H9 (cell line): ENCODE data around the gene TNIK. TPM values are rescaled to one million over a fixed set of nuclear protein-coding genes. Genes with fewer than 3 reads are reported as not detected.

Experiments used
- DNase-seq: peaks from one replicate; pipeline ENCODE4 v3.0.0-alpha.2; 2017
- H2AFZ ChIP-seq: one replicate; pipeline ENCODE4 v1.6.1; 2013; ENCODE audit warnings: mild to moderate bottlenecking, low read length, control low read depth, moderate library complexity
- H2AK5ac ChIP-seq: 2 replicates; pipeline ENCODE4 v1.6.1; 2013; ENCODE audit warnings: low read length, control low read depth, mixed read lengths; ENCODE audit not compliant: insufficient read length
- H2BK120ac ChIP-seq: one replicate; pipeline ENCODE4 v1.6.1; 2013; ENCODE audit warnings: low read depth, mild to moderate bottlenecking, low read length, control low read depth, inconsistent platforms; ENCODE audit not compliant: poor library complexity, severe bottlenecking
- H2BK12ac ChIP-seq: 2 replicates; pipeline ENCODE4 v1.6.1; 2013; ENCODE audit warnings: low read length, control low read depth, mixed read lengths, low read depth; ENCODE audit not compliant: insufficient read length
- H2BK15ac ChIP-seq: 2 replicates; pipeline ENCODE4 v1.6.1; 2013; ENCODE audit warnings: low read depth, low read length, control low read depth
- H2BK20ac ChIP-seq: one replicate; pipeline ENCODE4 v1.6.1; 2013; ENCODE audit warnings: low read depth, mild to moderate bottlenecking, low read length, control low read depth, inconsistent platforms; ENCODE audit not compliant: poor library complexity, severe bottlenecking
- H2BK5ac ChIP-seq: 2 replicates; pipeline ENCODE4 v1.6.1; 2013; ENCODE audit warnings: low read length, control low read depth, mixed read lengths; ENCODE audit not compliant: insufficient read length
- H3K14ac ChIP-seq: 2 replicates; pipeline ENCODE4 v1.6.1; 2013; ENCODE audit warnings: low read length, control low read depth; ENCODE audit not compliant: insufficient read depth
- H3K18ac ChIP-seq: 2 replicates; pipeline ENCODE4 v1.6.1; 2013; ENCODE audit warnings: low read depth, mild to moderate bottlenecking, mixed read lengths, low read length, control low read depth; ENCODE audit not compliant: insufficient read length
- H3K23ac ChIP-seq: 2 replicates; pipeline ENCODE4 v1.6.1; 2013; ENCODE audit warnings: low read length, control low read depth, mixed read lengths, low read depth; ENCODE audit not compliant: insufficient read length
- H3K23me2 ChIP-seq: 2 replicates; pipeline ENCODE4 v1.6.1; 2013; ENCODE audit warnings: low read depth, mild to moderate bottlenecking, mixed read lengths, low read length, control low read depth; ENCODE audit not compliant: insufficient read length, poor library complexity, severe bottlenecking
- H3K27ac ChIP-seq: 2 replicates; pipeline ENCODE4 v1.5.1; 2013; ENCODE audit warnings: low read length, control low read depth, mixed read lengths, low read depth; ENCODE audit not compliant: insufficient read length
- H3K27me3 ChIP-seq: 2 replicates; pipeline ENCODE4 v1.6.1; 2013; ENCODE audit warnings: low read length, control low read depth, inconsistent platforms; ENCODE audit not compliant: insufficient read depth
- H3K4ac ChIP-seq: 2 replicates; pipeline ENCODE4 v1.6.1; 2013; ENCODE audit warnings: low read depth, mild to moderate bottlenecking, control low read depth, inconsistent platforms, low read length, moderate library complexity
- H3K4me1 ChIP-seq: 2 replicates; pipeline ENCODE4 v1.6.1; 2013; ENCODE audit warnings: low read length, control low read depth, inconsistent platforms; ENCODE audit not compliant: insufficient read depth
- H3K4me2 ChIP-seq: 2 replicates; pipeline ENCODE4 v1.6.1; 2013; ENCODE audit warnings: low read length, control low read depth, mixed read lengths; ENCODE audit not compliant: insufficient read length, insufficient read depth
- H3K56ac ChIP-seq: 2 replicates; pipeline ENCODE4 v1.6.1; 2013; ENCODE audit warnings: low read depth, mild to moderate bottlenecking, mixed read lengths, low read length, control low read depth; ENCODE audit not compliant: insufficient read length
- H3K79me1 ChIP-seq: 2 replicates; pipeline ENCODE4 v1.6.1; 2013; ENCODE audit warnings: low read depth, mild to moderate bottlenecking, moderate library complexity, low read length, control low read depth, inconsistent platforms; ENCODE audit not compliant: insufficient read depth, poor library complexity, severe bottlenecking
- H3K79me2 ChIP-seq: 2 replicates; pipeline ENCODE4 v1.6.1; 2013; ENCODE audit warnings: low read length, control low read depth, inconsistent platforms; ENCODE audit not compliant: insufficient read depth
- H3K9ac ChIP-seq: 2 replicates; pipeline ENCODE4 v1.6.1; 2013; ENCODE audit warnings: low read length, control low read depth, mixed read lengths; ENCODE audit not compliant: insufficient read length; ENCODE audit errors: extremely low read depth
- H3K9me3 ChIP-seq: one replicate; pipeline ENCODE4 v1.6.1; 2013; ENCODE audit warnings: low read depth, low read length, inconsistent platforms; ENCODE audit not compliant: control insufficient read depth
- H3T11ph ChIP-seq: one replicate; pipeline ENCODE4 v1.6.1; 2013; ENCODE audit warnings: mild to moderate bottlenecking, low read length, control low read depth, inconsistent platforms
- H4K20me1 ChIP-seq: one replicate; pipeline ENCODE4 v1.6.1; 2013; ENCODE audit not compliant: control insufficient read depth, insufficient read length, insufficient read depth
- H4K5ac ChIP-seq: 2 replicates; pipeline ENCODE4 v1.6.1; 2013; ENCODE audit warnings: low read depth, mild to moderate bottlenecking, mixed read lengths, low read length, control low read depth; ENCODE audit not compliant: insufficient read length
- H4K8ac ChIP-seq: replicated peaks from 2 replicates; pipeline ENCODE4 v1.6.1; 2013; ENCODE audit warnings: low read length, control low read depth, mixed read lengths, low read depth; ENCODE audit not compliant: insufficient read length
- H4K91ac ChIP-seq: 2 replicates; pipeline ENCODE4 v1.6.1; 2013; ENCODE audit warnings: low read depth, mild to moderate bottlenecking, moderate library complexity, mixed read lengths, low read length, control low read depth; ENCODE audit not compliant: insufficient read length
- H3K27ac Mint-ChIP-seq, 3 experiments: 2 replicates in 2 of 3; 3 replicates in 1 of 3; pipeline ENCODE4 v1.8.0; 2020 to 2021; ENCODE audit warnings: mixed read lengths in 3 of 3, mild to moderate bottlenecking in 1 of 3, moderate library complexity in 1 of 3
- H3K27me3 Mint-ChIP-seq: 2 replicates; pipeline ENCODE4 v1.8.0; 2021; ENCODE audit warnings: low read depth, mild to moderate bottlenecking, moderate library complexity, mixed read lengths
- H3K36me3 Mint-ChIP-seq, 3 experiments: 2 replicates in 2 of 3; 3 replicates in 1 of 3; pipeline ENCODE4 v1.8.0; 2020 to 2021; ENCODE audit warnings: low read depth in 3 of 3, mixed read lengths in 3 of 3; ENCODE audit not compliant: insufficient read depth in 1 of 3
- H3K4me1 Mint-ChIP-seq, 2 experiments: 2 replicates each; pipeline ENCODE4 v1.8.0; 2020; ENCODE audit warnings: mixed read lengths in 2 of 2
- H3K4me3 Mint-ChIP-seq, 2 experiments: 2 replicates in 1 of 2; 3 replicates in 1 of 2; pipeline ENCODE4 v1.8.0; 2020 to 2021; ENCODE audit warnings: mild to moderate bottlenecking in 2 of 2, mixed read lengths in 2 of 2, moderate library complexity in 1 of 2
- H3K9me3 Mint-ChIP-seq, 2 experiments: 2 replicates in 1 of 2; 3 replicates in 1 of 2; pipeline ENCODE4 v1.8.0; 2020; ENCODE audit warnings: mild to moderate bottlenecking in 2 of 2, mixed read lengths in 2 of 2, moderate library complexity in 1 of 2
- CTCF ChIP-seq: fragments of 200-600 bp; sonication (generic); conservative IDR thresholded peaks from 3 replicates; pipeline ENCODE4 v1.8.0; 2021; ENCODE audit warnings: antibody characterized with exemption, mild to moderate bottlenecking
- WGBS: extraction: QIAGEN DNeasy Blood & Tissue Kit; methylation state at CpG from one replicate; pipeline ENCODE4 v1.1.7; 2013; ENCODE audit warnings: missing lambda C conversion rate, low lambda C conversion rate, mixed read lengths; ENCODE audit not compliant: insufficient read length; ENCODE audit errors: extremely low coverage; 5-methylcytosine and 5-hydroxymethylcytosine counted together
- total RNA-seq: library from RNA; stranded (reverse); gene quantifications from 2 replicates; pipeline ENCODE4 v1.2.1, GENCODE V29; 2021

TNIK gene
- total RNA-seq, 1 experiment from 2014 or later: 15.9 TPM

- Mint-ChIP-seq H3K4me1 (peaks cover 5% of the 10 kb centered on the region in 2 experiments), H3K36me3 (no peaks in the 10 kb centered on the region), H3K4me3 (no peak overlapping the region), H3K27me3 (no peaks in the 10 kb centered on the region), H3K9me3 (no peaks in the 10 kb centered on the region), H3K27ac (no peak overlapping the region)
- H3T11ph ChIP-seq: no peak overlapping the region
- no peak for TF ChIP-seq CTCF
- no peak overlapping the region for H3K9ac ChIP-seq
- no peaks in the 10 kb centered on the region for H3K79me2 ChIP-seq
- H3K18ac ChIP-seq: no peak overlapping the region
- H3K9me3 ChIP-seq: no peaks in the 10 kb centered on the region
- H4K91ac ChIP-seq: no peak overlapping the region
- no peak overlapping the region for H2BK5ac ChIP-seq
- H2BK12ac ChIP-seq: no peak overlapping the region
- no peak overlapping the region for H3K4me2 ChIP-seq
- no peak overlapping the region for H3K27ac ChIP-seq
- no peak overlapping the region for H3K56ac ChIP-seq
- DNase-seq: no peak
- H4K20me1 ChIP-seq: no peaks in the 10 kb centered on the region
- H3K27me3 ChIP-seq: no peaks in the 10 kb centered on the region
- no peaks in the 10 kb centered on the region for H3K79me1 ChIP-seq
- no CpG with 5 or more reads among the region's 4 CpGs for WGBS
- H3K14ac ChIP-seq: no peak overlapping the region
- no peak overlapping the region for H2BK20ac ChIP-seq
- no peak overlapping the region for H2BK120ac ChIP-seq
- no peak overlapping the region for H2AFZ ChIP-seq
- H2BK15ac ChIP-seq: no peak overlapping the region
- H2AK5ac ChIP-seq: no peak overlapping the region
- H3K23ac ChIP-seq: no peak overlapping the region
- H3K4ac ChIP-seq: no peak overlapping the region
- no peak overlapping the region for H4K5ac ChIP-seq
- no peak overlapping the region for H4K8ac ChIP-seq
- peaks cover 4% of the 10 kb centered on the region; the same call in 1 of the 2 replicates for H3K4me1 ChIP-seq
- no peaks in the 10 kb centered on the region for H3K23me2 ChIP-seq
These were observed 34.4 kb upstream of the TNIK start for GRCh38 chr3:171494457-171495109.
